Measurements from ENCODE around the gene SIX3. TPM values are rescaled to one million over a fixed set of nuclear protein-coding genes. Genes with fewer than 3 reads are reported as not detected.

The SIX3 gene
- total RNA-seq, 1 donor from 2014 or later = not detected

DNA sequence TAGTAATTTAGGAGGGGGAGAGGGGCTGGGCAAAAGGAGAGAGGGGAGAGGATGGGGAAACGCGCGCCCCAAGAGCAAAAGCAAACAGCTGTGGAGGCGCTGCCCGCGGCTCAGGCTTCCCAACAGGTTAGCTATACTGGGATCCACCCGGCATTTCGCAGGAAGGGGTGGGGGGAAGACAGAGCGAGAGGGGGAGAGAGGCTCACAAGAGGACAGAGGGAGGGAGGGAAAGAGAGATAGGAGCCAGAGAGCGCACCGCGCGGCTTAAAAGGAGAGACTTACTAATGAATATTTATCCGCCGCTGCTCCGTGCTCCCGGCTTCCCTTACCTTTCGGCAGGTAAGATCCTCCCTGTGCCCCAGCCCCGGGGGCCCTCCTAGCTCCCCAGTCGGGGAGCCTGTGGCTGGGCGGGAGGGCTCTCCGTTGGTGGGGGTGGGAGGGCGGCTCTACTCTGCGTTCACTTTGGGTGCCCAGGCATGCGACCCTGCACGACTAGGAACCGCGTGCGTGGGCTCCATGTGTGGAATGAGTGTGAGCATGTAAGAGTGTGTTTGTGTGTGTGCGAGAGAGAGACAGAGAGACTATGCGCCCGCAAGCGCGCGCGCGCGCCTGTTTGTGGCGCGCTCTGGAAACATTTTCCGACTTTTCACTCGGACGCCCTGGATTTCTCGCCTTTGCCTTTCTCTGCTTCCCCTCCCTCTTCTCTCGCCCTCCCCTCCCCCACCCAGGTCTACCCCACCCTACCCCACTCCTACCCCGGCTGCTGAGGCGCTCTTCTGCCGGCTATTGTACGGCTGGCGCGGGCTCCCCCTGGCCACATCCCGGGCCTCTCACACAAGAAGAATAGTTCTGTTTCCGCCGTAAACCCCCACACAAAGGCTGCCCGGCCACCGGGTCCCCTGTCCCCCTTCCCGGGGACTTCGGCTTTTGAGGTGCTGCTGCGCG, 7.2 kb upstream of the SIX3 start:
- H3K4me3 Mint-ChIP-seq = no peak overlapping the region
- peaks cover 75% of the 10 kb centered on the region for H3K27me3 Mint-ChIP-seq
- no peak for DNase-seq
- peak overlapping the region; percentile 20 for H3K27ac Mint-ChIP-seq
- H3K4me1 Mint-ChIP-seq = peaks cover 6% of the 10 kb centered on the region
- H3K9me3 Mint-ChIP-seq = no peaks in the 10 kb centered on the region
- peaks cover 1% of the 10 kb centered on the region for H3K36me3 Mint-ChIP-seq (ENCODE audit: low read depth)
- intact Hi-C loops (cut with micrococcal nuclease) = no loop called here

GRCh38 chr2:44934983-44935728, 6.3 kb upstream of the SIX3 start:
- no peaks in the 10 kb centered on the region for H3K9me3 Mint-ChIP-seq
- no peak overlapping the region for H3K27ac Mint-ChIP-seq
- no peak for DNase-seq
- H3K27me3 Mint-ChIP-seq = peaks cover 78% of the 10 kb centered on the region
- peaks cover 1% of the 10 kb centered on the region for H3K36me3 Mint-ChIP-seq (ENCODE audit: low read depth)
- intact Hi-C loops (cut with micrococcal nuclease) = no loop called here
- no peak overlapping the region for H3K4me3 Mint-ChIP-seq
- H3K4me1 Mint-ChIP-seq = peaks cover 6% of the 10 kb centered on the region

DNA sequence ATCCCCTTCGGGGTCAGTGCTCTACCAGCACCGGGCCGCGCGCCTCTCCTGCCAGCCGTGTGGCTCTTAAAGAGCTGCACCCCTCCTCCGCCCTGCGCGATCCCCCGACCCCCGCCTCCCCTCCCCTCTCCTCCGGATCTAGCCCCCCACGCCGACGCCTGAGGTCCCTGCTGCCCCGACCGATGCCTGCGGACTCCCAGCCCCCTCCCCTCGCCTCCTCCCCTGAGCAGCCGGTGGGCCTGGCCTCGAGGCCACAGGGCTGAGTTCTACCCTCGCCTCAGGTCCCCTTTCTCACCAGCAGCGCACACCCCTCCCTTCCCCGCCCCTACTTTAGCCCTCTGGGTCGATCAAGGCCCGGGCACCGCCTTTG, 5.8 kb upstream of the SIX3 start:
- intact Hi-C loops (cut with micrococcal nuclease) = loop anchor here (2.0 kb wide), 1 partner anchor 73 kb away; the partner anchor contains the start of gene SIX2
- Mint-ChIP-seq H3K27ac (no peak overlapping the region), H3K36me3 (ENCODE audit: low read depth) (peaks cover 1% of the 10 kb centered on the region), H3K9me3 (no peaks in the 10 kb centered on the region), H3K4me3 (no peak overlapping the region), H3K27me3 (peaks cover 78% of the 10 kb centered on the region), H3K4me1 (peaks cover 3% of the 10 kb centered on the region)
- no peak for DNase-seq

DNA sequence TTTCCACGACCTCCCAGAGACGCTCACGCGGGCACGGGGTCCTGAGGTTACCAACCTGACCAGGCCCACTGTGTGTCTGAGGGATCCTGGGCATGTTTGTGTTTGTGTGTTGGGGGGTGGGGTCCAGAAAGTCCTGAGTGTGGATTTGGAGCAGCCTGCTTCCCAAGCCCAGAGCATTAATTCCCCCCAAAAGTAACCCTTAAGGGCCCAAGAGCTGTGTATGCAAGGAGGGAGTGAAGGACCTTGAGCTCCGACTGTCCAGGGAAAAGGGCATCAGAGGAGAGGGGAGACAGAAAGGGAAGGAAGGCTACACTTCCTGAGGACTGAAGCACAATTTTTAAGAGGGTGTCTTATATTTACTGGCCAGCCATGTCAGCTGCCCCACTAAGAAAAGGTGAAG, 5.2 kb upstream of the SIX3 start:
- Mint-ChIP-seq H3K27ac (no peak overlapping the region), H3K9me3 (no peaks in the 10 kb centered on the region), H3K4me1 (peaks cover 4% of the 10 kb centered on the region), H3K36me3 (ENCODE audit: low read depth) (peaks cover 1% of the 10 kb centered on the region), H3K27me3 (peaks cover 77% of the 10 kb centered on the region), H3K4me3 (no peak overlapping the region)
- intact Hi-C loops (cut with micrococcal nuclease) = loop anchor here (2.0 kb wide), 1 partner anchor 73 kb away; the partner anchor contains the start of gene SIX2
- no peak for DNase-seq

GRCh38 chr2:44936715-44937687, 4.5 kb upstream of the SIX3 start:
- peaks cover 78% of the 10 kb centered on the region for H3K27me3 Mint-ChIP-seq
- no peak overlapping the region for H3K27ac Mint-ChIP-seq
- peaks cover 10% of the 10 kb centered on the region for H3K4me1 Mint-ChIP-seq
- no peak overlapping the region for H3K4me3 Mint-ChIP-seq
- H3K9me3 Mint-ChIP-seq = no peaks in the 10 kb centered on the region
- H3K36me3 Mint-ChIP-seq (ENCODE audit: low read depth) = peaks cover 4% of the 10 kb centered on the region
- intact Hi-C loops (cut with micrococcal nuclease) = loop anchor here (2.0 kb wide), 1 partner anchor 72 kb away; the partner anchor contains the start of gene SIX2
- DNase-seq = no peak

GRCh38 chr2:44937688-44938240, 3.7 kb upstream of the SIX3 start:
- Mint-ChIP-seq H3K4me3 (no peak overlapping the region), H3K36me3 (ENCODE audit: low read depth) (peaks cover 4% of the 10 kb centered on the region), H3K9me3 (no peaks in the 10 kb centered on the region), H3K4me1 (peaks cover 10% of the 10 kb centered on the region), H3K27me3 (peaks cover 76% of the 10 kb centered on the region), H3K27ac (no peak overlapping the region)
- DNase-seq = no peak
- intact Hi-C loops (cut with micrococcal nuclease) = loop anchor here (2.0 kb wide), 2 partner anchors 17 to 71 kb away; partner anchors contain the start of gene SIX2

DNA sequence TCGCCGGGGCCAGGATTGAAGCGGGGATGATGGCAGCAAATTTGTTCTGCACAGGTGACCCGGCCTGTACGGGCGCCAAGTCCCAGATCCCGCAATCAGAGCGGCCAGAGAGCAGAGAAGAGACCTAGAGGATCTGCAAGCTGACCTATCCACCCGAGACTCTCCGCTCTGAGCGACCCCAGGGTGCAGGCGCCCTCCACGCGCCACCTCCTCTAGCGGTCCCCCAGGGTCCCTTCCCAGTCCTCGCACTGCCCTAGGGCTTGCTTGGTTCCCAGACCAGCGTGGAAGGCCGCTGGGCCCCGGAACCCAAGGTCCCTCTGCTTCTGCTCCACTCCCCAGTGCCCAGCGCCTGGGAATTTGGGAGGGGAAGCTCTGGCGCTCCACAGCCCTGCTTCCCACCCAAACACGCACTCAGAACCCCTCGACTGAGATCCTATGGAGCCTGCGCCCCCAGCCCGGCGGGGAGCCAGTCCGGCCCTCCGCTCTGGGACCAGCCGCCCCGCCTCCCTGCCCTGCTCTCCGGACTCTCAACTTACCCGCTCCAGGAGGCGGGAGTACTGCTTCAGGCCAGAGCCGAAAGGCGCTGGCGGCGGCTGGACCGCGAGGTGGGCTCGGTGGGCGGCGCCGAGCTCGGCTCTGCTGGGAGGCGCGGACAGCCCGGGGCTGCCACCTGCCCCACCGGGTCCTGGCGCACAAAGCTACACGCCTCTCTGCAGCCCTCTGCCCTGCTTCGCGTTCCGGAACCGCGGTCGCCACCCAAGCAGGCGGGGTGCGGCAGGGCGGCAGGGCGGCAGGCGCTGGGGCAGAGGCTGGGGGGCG, 3.0 kb upstream of the SIX3 start:
- intact Hi-C loops (cut with micrococcal nuclease) = loop anchor here (2.0 kb wide), 1 partner anchor 16 kb away; no protein-coding TSS in a partner anchor
- Mint-ChIP-seq H3K27me3 (peaks cover 78% of the 10 kb centered on the region), H3K4me3 (no peak overlapping the region), H3K36me3 (ENCODE audit: low read depth) (peaks cover 4% of the 10 kb centered on the region), H3K9me3 (no peaks in the 10 kb centered on the region), H3K4me1 (peaks cover 11% of the 10 kb centered on the region), H3K27ac (no peak overlapping the region)
- no peak for DNase-seq

- intact Hi-C loops (cut with micrococcal nuclease) = loop anchor here (2.0 to 5.0 kb wide), 2 partner anchors 15 to 228 kb away; no protein-coding TSS in a partner anchor
- Mint-ChIP-seq H3K36me3 (ENCODE audit: low read depth) (peaks cover 3% of the 10 kb centered on the region), H3K27me3 (peaks cover 77% of the 10 kb centered on the region), H3K27ac (no peak overlapping the region), H3K4me1 (peaks cover 12% of the 10 kb centered on the region), H3K4me3 (no peak overlapping the region), H3K9me3 (no peaks in the 10 kb centered on the region)
- no peak for DNase-seq
Measured at GRCh38 chr2:44939106-44940048, 2.1 kb upstream of the SIX3 start.

GRCh38 chr2:44940049-44940494, 1.4 kb upstream of the SIX3 start:
- no peak for DNase-seq
- no peak overlapping the region for H3K27ac Mint-ChIP-seq
- H3K27me3 Mint-ChIP-seq = peaks cover 77% of the 10 kb centered on the region
- intact Hi-C loops (cut with micrococcal nuclease) = loop anchor here (5.0 kb wide), 1 partner anchor 227 kb away; no protein-coding TSS in a partner anchor
- peaks cover 14% of the 10 kb centered on the region for H3K4me1 Mint-ChIP-seq
- no peak overlapping the region for H3K4me3 Mint-ChIP-seq
- H3K9me3 Mint-ChIP-seq = no peaks in the 10 kb centered on the region
- H3K36me3 Mint-ChIP-seq (ENCODE audit: low read depth) = peaks cover 3% of the 10 kb centered on the region

DNA sequence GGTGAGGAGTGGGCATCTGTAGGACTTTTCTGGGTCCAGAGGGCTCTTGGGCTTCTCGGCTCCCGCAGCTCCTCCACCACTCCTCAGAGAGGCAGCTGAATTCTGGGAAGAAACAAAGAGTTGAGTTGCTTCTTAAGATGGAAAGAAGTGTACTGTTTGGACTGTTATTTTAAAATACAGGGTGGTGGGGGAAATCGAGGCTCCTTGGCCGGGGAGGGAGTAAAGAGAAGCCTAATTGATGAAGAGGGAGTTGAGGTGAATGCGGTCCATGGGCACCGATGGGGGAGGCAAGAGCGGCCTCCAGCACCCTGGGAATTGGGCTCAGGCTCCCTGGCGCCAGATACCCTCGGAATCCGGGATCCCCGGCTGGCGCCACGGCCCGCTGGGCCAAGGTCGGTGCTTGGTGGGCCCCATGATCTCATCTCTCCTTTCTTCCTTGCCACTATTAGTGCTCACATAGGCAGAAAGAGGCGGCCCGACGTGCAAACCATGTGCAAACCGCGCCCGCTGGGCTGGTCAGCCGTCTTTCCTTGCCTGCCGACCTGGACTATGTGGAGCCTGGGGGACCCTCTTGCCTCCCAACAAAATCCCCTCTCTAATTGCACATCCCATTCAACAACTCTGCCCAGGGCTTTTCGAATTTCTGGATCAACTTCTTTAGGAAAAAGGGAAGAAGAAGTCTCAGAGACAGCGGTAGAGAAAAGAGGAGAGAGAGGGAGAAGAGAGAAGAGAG, 604 bp upstream of the SIX3 start:
- no peaks in the 10 kb centered on the region for H3K9me3 Mint-ChIP-seq
- intact Hi-C loops (cut with micrococcal nuclease) = loop anchor here (5.0 kb wide), 1 partner anchor 226 kb away; no protein-coding TSS in a partner anchor
- H3K4me3 Mint-ChIP-seq = peak overlapping the region; percentile 81
- H3K27ac Mint-ChIP-seq = no peak overlapping the region
- peaks cover 80% of the 10 kb centered on the region for H3K27me3 Mint-ChIP-seq
- H3K4me1 Mint-ChIP-seq = peaks cover 14% of the 10 kb centered on the region
- DNase-seq = no peak
- H3K36me3 Mint-ChIP-seq (ENCODE audit: low read depth) = peaks cover 3% of the 10 kb centered on the region
